ENCODE data around the gene PSMA1.

GRCh38 chr11:14529951-14530350 is 9.8 kb upstream of the PSMA1 start:
- TF ChIP-seq CTCF (IDR thresholded peaks at IDR 0.05): no peak
- TF ChIP-seq POLR2A (IDR thresholded peaks at IDR 0.05): no peak

Data from adrenal gland (tissue), 5 donors.